Activated CD4-positive, alpha-beta T cell treated with anti-CD3 and anti-CD28 coated beads, Interleukin-2, amount 50 U/mL, for 4 hours (primary cell): ENCODE measurements around the gene VMAC.

Experiments used
- DNase-seq, 2 experiments: peaks; one replicate each; pipeline ENCODE4 v3.0.0-alpha.2; 2020

The VMAC gene

GRCh38 chr19:5955636-5955935 lies 50.9 kb downstream of the VMAC start:
- DNase-seq = no peak

GRCh38 chr19:5956323-5956722 lies 51.7 kb downstream of the VMAC start:
- DNase-seq = no peak

- DNase-seq = no peak
Observed at GRCh38 chr19:5956728-5957127, 52.1 kb downstream of the VMAC start.

- DNase-seq = no peak
Observed at GRCh38 chr19:5957170-5957569, 52.5 kb downstream of the VMAC start.

GRCh38 chr19:5958074-5958850 lies 53.6 kb downstream of the VMAC start:
- no peak for DNase-seq

GRCh38 chr19:5958851-5959122 lies 54.1 kb downstream of the VMAC start:
- no peak for DNase-seq

GRCh38 chr19:5959260-5960004 lies 54.8 kb downstream of the VMAC start:
- no peak for DNase-seq
